Memory B cell (primary cell): ENCODE measurements around the gene MBL2.

Source experiments
- ATAC-seq: fragments of 150-1000 bp; cut with Tn5 transposase; 2 replicates; pipeline ENCODE4 v1.10.0; 2021; ENCODE audit warnings: low read depth, mild to moderate bottlenecking, moderate library complexity
- DNase-seq, 2 donors: peaks; one replicate each; pipeline ENCODE4 v3.0.0; 2022; ENCODE audit warnings: low spot score in 2 of 2
- H3K27ac Mint-ChIP-seq: one replicate; pipeline ENCODE4 v1.8.0; 2022; ENCODE audit warnings: mild to moderate bottlenecking, moderate library complexity, mixed read lengths
- H3K27me3 Mint-ChIP-seq: one replicate; pipeline ENCODE4 v1.8.0; 2022; ENCODE audit warnings: mixed read lengths
- H3K36me3 Mint-ChIP-seq: one replicate; pipeline ENCODE4 v1.8.0; 2022; ENCODE audit warnings: mild to moderate bottlenecking, mixed read lengths
- H3K4me1 Mint-ChIP-seq: one replicate; pipeline ENCODE4 v1.8.0; 2022; ENCODE audit warnings: mixed read lengths
- H3K4me3 Mint-ChIP-seq: one replicate; pipeline ENCODE4 v1.8.0; 2022; ENCODE audit warnings: mild to moderate bottlenecking, moderate library complexity, mixed read lengths
- H3K9me3 Mint-ChIP-seq: one replicate; pipeline ENCODE4 v1.8.0; 2022; ENCODE audit warnings: mixed read lengths

MBL2 gene

DNA sequence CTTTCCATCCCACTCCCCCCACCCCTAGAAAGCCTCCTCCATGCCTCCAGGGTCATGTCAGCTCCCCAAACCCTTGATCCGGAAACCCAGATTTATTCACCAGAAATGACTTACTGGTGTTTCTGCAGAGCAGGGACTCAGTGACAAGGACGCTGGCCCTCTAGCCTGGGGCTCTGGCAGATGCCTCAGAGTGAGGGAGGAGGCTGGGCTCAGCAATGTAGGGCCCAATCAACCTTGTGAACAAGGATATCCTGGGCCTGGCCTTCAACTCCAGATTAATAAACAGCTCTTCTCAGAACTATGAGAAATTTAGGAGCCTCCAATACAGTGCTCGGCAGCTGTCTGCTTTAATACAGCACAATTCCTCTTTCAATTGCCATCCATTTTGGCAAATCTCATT lies at the start of gene MBL2:
MBL2 (minus strand) TSS at position 162 of the 400 bp plus-strand sequence. CDS start 1,149 bp downstream, outside the sequence.
- H3K4me3 Mint-ChIP-seq: no peak within 1 kb of the TSS
- no peak within 1 kb of the TSS for H3K27ac Mint-ChIP-seq
- no peaks in the 10 kb centered on the region for H3K4me1 Mint-ChIP-seq
- H3K36me3 Mint-ChIP-seq: no peaks in the 10 kb centered on the region
- no peak for ATAC-seq
- DNase-seq: no peak
- H3K9me3 Mint-ChIP-seq: no peaks in the 10 kb centered on the region
- no peaks in the 10 kb centered on the region for H3K27me3 Mint-ChIP-seq

DNA sequence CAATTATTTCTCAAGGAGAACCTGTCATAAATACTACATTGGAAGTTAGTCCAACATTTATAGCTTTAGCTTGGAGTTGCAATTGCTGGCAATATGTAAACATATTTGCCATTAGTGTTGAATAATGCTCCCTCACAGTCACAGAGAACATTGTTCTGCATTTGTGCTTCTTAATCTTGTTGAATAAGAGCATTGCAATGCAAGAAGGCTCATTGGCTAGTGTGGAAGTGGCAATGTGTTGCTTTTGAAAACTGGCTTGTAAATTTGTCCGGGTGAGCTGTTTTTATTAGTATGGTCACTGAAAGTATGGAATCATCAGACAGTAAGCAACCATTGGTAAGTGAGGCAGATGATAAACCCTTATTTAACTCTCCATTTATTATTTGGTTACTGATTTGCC lies 47.7 kb upstream of the MBL2 start:
- H3K36me3 Mint-ChIP-seq: no peaks in the 10 kb centered on the region
- ATAC-seq (no peak), DNase-seq (no peak)
- no peaks in the 10 kb centered on the region for H3K9me3 Mint-ChIP-seq
- H3K4me1 Mint-ChIP-seq: no peaks in the 10 kb centered on the region
- no peak overlapping the region for H3K27ac Mint-ChIP-seq
- no peak overlapping the region for H3K4me3 Mint-ChIP-seq
- no peaks in the 10 kb centered on the region for H3K27me3 Mint-ChIP-seq

DNA sequence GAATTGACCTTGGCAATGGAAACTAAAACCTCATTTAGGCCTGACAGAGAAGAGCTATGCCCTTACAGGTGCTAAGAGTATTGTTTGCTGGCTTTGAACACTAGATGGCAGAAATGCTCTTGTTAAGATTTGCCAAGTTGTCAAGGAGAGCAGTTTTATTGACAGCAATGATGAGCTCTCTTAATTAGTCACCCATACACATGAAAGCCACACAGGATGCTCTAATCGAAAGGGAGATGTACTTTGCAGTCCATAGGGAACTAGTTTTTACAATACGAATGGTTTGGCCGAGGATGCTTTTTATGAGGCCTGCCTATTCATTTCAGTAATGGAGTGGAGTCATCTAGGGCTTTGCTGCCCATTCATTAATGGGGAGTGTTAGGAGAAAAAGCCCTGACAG lies 45.4 kb upstream of the MBL2 start:
- Mint-ChIP-seq H3K27ac (no peak overlapping the region), H3K9me3 (no peaks in the 10 kb centered on the region), H3K4me3 (no peak overlapping the region), H3K4me1 (peaks cover 5% of the 10 kb centered on the region), H3K36me3 (no peaks in the 10 kb centered on the region), H3K27me3 (no peaks in the 10 kb centered on the region)
- ATAC-seq: peak; percentile 21
- DNase-seq: no peak

DNA sequence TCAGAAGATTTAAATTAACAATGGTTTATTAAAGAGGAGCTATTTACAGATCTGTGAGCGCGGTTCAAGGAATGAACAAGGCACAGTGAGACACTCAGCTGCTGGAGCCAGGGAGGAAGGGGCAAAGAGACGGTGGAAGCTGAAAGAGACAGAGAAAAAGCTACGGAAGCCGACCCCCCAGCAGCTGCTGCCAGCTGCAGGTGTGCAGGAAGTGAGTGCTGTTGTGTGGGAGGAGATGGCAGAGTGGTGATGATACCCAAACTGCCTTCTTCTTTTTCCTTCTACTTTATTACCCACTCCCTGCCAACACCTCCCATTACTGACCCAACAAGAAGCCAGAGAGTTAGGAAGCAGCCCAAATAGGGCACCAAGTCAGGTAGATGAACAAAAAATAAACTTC lies 41.9 kb upstream of the MBL2 start:
- Mint-ChIP-seq H3K4me3 (no peak overlapping the region), H3K36me3 (no peaks in the 10 kb centered on the region), H3K27me3 (no peaks in the 10 kb centered on the region), H3K9me3 (no peaks in the 10 kb centered on the region), H3K27ac (no peak overlapping the region), H3K4me1 (peaks cover 5% of the 10 kb centered on the region)
- ATAC-seq (no peak), DNase-seq (no peak)

DNA sequence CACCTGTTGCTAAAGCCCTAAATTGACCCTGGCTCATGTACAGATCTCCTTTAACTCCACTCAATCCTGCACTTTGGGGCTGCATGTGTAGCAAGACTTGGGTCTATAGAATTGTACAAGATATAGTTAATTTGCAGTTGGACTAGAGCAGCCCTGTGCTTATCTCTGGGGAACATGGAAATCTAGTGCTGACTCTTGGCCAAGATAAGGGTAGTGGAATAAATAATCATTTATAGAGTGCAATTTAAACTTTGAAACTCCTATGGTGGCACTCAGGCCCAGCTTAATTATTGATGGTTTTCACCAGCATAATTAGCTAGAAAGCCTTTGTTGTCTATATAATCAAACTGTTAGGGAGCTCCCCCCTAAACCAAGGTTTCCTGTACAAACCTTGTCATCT lies 39.2 kb upstream of the MBL2 start:
- H3K36me3 Mint-ChIP-seq: no peaks in the 10 kb centered on the region
- no peak overlapping the region for H3K4me3 Mint-ChIP-seq
- H3K4me1 Mint-ChIP-seq: peaks cover 5% of the 10 kb centered on the region
- no peaks in the 10 kb centered on the region for H3K9me3 Mint-ChIP-seq
- no peak for ATAC-seq
- no peaks in the 10 kb centered on the region for H3K27me3 Mint-ChIP-seq
- H3K27ac Mint-ChIP-seq: no peak overlapping the region
- no peak for DNase-seq

DNA sequence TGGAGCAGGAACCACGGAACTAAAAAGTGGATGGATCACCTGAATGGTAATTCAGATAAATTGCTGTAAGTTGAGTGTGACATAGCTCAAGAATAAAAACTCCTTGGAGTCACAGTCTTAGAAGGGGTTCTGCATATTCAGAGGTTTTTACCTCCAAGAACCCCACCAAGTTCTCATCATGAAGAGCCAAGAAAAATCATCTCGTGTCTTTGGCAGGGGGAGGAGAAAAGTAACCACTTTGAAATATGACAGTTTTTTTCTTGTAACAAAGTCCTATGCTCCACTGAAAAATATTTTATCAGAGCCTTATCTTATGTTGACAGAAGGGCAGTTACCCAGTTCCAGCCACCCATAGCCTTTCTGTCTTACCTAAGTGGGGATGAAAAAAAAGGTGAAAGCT lies 38.2 kb upstream of the MBL2 start:
- H3K9me3 Mint-ChIP-seq: no peaks in the 10 kb centered on the region
- H3K4me3 Mint-ChIP-seq: no peak overlapping the region
- H3K27ac Mint-ChIP-seq: no peak overlapping the region
- DNase-seq (no peak), ATAC-seq (no peak)
- peaks cover 5% of the 10 kb centered on the region for H3K4me1 Mint-ChIP-seq
- no peaks in the 10 kb centered on the region for H3K36me3 Mint-ChIP-seq
- H3K27me3 Mint-ChIP-seq: no peaks in the 10 kb centered on the region

DNA sequence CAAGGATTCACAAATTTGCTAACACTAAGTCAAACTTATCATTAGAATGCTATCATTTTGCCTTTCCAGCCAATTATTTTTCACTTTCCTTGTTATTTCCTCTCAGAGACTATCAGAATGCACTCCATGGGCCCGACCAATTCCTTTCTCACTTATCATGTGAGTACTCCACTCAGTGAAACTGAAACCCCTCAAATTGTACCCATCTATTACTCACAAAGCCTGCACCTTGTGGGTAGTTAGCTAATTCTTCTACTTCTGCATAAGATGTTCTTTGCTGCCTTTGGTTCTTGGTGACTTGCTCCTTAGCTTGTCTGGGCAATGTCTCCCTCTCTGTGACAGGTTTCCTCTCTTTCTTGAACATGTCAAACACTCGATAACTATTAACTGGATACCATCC lies 35.2 kb upstream of the MBL2 start:
- no peak for DNase-seq
- no peaks in the 10 kb centered on the region for H3K9me3 Mint-ChIP-seq
- ATAC-seq: no peak
- H3K36me3 Mint-ChIP-seq: no peaks in the 10 kb centered on the region
- no peak overlapping the region for H3K4me3 Mint-ChIP-seq
- H3K27me3 Mint-ChIP-seq: no peaks in the 10 kb centered on the region
- no peak overlapping the region for H3K27ac Mint-ChIP-seq
- H3K4me1 Mint-ChIP-seq: no peaks in the 10 kb centered on the region

DNA sequence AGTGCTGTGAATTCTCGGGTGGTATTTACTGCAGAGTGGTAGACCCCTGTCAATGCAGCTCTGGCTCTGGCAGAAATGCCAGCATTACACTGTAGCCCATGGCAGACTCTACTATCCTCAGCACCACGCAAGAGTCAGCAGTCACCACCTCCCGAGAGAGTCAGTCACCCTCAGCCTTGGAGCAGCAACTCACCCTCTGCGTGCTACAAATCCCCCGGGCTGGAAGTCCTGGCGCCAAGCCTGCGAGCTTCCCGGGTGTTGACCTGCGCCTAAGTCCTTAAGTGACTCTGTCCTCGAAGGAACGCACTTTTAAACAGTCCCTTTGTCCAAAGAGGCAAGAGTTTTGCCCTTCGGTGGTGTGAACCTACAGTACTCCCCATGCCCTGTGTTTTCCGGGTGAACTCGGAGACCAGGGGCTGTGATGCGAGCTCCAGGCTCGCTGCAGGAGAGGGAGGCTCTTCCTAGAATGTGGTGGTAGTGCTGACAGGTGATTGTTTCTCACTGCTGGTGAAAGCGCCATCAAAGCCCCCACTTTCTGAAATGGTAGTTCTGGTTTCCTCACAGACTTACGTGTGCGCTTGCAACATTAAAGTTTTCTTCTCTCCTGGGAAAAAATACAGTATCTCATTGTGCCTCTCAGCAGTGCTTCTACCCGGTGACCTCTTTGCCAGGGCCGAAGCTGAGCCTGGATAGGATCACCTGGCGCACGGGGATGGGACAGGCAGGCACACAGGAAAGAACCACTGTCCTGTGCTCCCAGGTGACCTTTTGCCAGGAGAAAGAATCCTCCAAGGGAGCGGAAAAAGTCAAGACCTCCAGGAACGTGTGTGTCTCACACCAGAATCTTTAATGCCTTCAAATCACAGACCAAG lies 33.1 kb upstream of the MBL2 start:
- Mint-ChIP-seq H3K4me3 (no peak overlapping the region), H3K4me1 (no peaks in the 10 kb centered on the region), H3K9me3 (no peaks in the 10 kb centered on the region), H3K36me3 (no peaks in the 10 kb centered on the region), H3K27ac (no peak overlapping the region), H3K27me3 (no peaks in the 10 kb centered on the region)
- ATAC-seq (no peak), DNase-seq (no peak)

DNA sequence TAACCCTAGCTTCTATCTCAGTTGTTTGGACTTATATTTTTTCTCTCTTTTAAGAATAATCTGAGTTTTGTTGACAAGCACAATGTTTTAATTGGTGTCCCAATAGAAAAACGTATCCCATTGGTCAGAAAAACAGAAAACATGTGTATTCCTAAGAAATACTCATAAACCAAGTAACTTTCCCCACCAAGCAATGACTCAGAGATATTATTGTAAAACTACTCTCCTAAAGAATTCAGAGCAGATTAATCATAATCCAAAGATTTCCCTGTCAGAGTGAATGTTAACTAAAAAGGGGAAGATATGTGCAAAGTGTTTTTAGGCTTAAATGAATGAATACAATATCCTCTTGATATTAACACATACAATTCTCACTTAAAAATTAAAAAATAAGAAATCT lies 29.4 kb upstream of the MBL2 start:
- Mint-ChIP-seq H3K36me3 (no peaks in the 10 kb centered on the region), H3K9me3 (peaks cover 5% of the 10 kb centered on the region), H3K27ac (no peak overlapping the region), H3K4me3 (no peak overlapping the region), H3K4me1 (no peaks in the 10 kb centered on the region), H3K27me3 (no peaks in the 10 kb centered on the region)
- DNase-seq: no peak
- ATAC-seq: no peak

DNA sequence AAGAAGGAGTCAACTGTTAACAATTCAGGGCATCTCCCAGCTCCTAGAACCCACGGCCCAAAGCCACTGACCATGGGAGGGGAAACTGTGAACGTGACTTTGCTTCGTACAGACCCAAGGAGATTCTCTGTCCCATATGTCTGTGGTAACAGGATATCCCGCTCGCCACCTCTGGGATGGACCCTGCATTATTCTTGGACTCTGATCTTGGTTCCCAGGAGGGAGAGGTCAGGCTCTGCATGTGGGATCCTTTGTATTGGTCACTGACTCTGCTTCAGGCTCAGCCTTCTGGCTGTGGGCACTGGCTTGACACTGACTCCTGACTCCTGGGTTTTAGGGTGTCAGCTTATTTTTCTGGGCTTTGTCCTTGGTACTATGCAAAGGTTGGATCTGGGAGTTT lies 13.5 kb upstream of the MBL2 start:
- Mint-ChIP-seq H3K4me3 (no peak overlapping the region), H3K4me1 (no peaks in the 10 kb centered on the region), H3K9me3 (peaks cover 3% of the 10 kb centered on the region), H3K27me3 (no peaks in the 10 kb centered on the region), H3K27ac (no peak overlapping the region), H3K36me3 (no peaks in the 10 kb centered on the region)
- DNase-seq (no peak), ATAC-seq (no peak)

DNA sequence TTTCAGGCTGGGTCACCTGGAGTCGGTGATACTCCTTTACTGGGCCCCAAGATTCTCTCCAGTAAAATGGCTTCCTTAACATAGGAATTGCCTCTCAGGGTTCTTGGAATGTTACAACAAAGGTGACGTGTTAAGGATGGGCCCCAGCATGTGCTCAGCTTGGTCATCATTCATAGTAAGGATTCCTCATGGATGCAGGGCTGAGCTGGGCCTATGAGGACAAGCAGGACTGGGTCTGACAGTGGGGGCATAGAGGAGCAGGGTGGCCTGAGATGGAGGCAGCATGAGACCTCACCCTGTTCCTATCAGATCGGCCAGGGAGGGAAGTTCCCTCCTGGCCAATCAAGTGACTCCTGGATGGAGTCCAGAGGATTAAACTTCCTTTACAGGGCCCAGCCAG lies 12.8 kb upstream of the MBL2 start:
- Mint-ChIP-seq H3K4me1 (no peaks in the 10 kb centered on the region), H3K9me3 (peaks cover 3% of the 10 kb centered on the region), H3K4me3 (no peak overlapping the region), H3K36me3 (no peaks in the 10 kb centered on the region), H3K27ac (no peak overlapping the region), H3K27me3 (no peaks in the 10 kb centered on the region)
- DNase-seq: no peak
- no peak for ATAC-seq

DNA sequence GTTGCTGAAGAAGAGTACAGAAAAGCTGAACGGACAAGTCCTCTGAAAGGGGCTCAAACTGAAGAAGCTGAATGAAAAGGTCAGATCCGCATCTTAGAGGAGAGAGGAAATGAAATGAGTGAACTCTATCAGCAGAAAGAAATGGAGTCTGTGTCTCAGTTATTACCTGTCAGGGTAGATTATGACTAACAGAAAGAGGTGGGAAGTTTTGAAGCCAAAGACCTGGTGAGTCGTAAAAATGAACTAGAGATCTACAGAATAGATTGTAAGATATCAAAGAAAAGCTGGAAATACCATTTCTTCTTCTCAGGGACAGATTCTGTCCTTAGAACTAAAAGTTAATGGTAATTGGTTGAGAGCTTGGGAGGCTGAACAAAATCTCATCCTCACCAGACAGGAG lies 11.1 kb upstream of the MBL2 start:
- H3K36me3 Mint-ChIP-seq: no peaks in the 10 kb centered on the region
- H3K4me3 Mint-ChIP-seq: no peak overlapping the region
- DNase-seq (no peak), ATAC-seq (no peak)
- H3K4me1 Mint-ChIP-seq: no peaks in the 10 kb centered on the region
- peaks cover 3% of the 10 kb centered on the region for H3K9me3 Mint-ChIP-seq
- H3K27ac Mint-ChIP-seq: no peak overlapping the region
- H3K27me3 Mint-ChIP-seq: peaks cover 2% of the 10 kb centered on the region

DNA sequence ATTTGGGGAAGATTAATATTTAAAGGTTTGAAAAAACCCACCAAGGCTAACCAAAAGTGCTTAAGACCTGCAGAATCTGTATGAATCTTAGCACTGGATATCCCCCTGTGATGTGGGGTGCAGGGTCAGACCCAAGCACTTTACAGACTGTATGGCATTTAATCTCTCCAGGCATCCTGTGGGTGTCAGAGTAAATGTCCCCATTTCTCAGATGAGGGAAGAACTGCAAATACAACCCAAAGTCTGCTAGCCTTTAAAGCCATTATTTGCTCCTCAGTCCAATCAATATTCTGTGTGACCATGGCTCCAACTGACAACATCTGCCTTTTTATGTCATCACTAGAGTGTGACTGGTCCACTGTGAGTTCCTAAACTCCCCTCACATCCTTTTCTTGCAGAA lies 10.0 kb upstream of the MBL2 start:
- peaks cover 3% of the 10 kb centered on the region for H3K9me3 Mint-ChIP-seq
- peaks cover 2% of the 10 kb centered on the region for H3K27me3 Mint-ChIP-seq
- no peak for DNase-seq
- no peaks in the 10 kb centered on the region for H3K36me3 Mint-ChIP-seq
- ATAC-seq: no peak
- H3K4me3 Mint-ChIP-seq: no peak overlapping the region
- H3K4me1 Mint-ChIP-seq: no peaks in the 10 kb centered on the region
- no peak overlapping the region for H3K27ac Mint-ChIP-seq

DNA sequence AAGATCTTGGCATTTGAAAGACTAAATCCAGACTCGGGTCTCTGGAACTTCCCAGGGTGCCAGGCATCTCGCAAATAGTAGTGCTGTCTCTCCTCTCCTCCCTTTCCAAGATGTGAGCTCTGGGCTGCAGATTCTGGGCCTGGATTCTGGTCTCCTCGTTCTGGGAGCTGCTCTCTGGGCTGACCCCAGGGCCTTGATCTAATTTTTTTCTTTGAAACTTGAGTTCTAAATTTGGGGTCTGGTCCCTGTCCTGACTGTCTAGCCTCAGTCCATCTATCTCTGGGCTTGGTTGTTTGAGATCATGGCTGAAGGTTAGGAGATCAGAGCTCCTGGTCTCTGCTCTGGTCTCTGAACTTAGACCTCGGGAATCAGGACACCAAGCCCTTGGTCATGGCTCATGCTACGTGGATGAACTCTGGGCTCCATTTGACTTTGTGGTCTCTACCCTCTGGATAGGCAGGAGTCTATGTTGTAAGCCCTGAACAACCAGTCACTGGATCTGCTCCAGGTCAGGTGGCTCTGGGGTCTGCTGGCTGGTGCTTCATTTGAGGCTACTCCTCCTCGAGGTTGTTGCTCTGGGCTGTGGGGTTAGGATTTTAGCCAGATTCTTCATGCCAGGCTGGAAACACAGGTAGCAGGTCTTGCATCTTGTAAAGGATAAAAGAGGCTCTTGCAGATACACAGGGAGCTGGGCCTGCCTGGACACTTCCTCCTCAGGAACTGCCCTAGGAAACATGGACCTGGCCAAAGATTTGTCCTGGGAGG lies 8.0 kb upstream of the MBL2 start:
- H3K27ac Mint-ChIP-seq: no peak overlapping the region
- peaks cover 3% of the 10 kb centered on the region for H3K9me3 Mint-ChIP-seq
- DNase-seq (no peak), ATAC-seq (no peak)
- no peak overlapping the region for H3K4me3 Mint-ChIP-seq
- H3K27me3 Mint-ChIP-seq: peaks cover 2% of the 10 kb centered on the region
- H3K4me1 Mint-ChIP-seq: no peaks in the 10 kb centered on the region
- H3K36me3 Mint-ChIP-seq: no peaks in the 10 kb centered on the region
